A549 (cell line): ENCODE measurements around the gene YPEL1.

ENCODE experiments used
- POLR2A ChIP-seq: IDR thresholded peaks from 2 replicates; pipeline ENCODE4 v1.6.1; 2012; ENCODE audit warnings: mild to moderate bottlenecking, low read length
- TF ChIP-seq, protein P1 (sequence below): fragments of >200 bp; sonication (Bioruptor Twin); formaldehyde crosslinking; IDR thresholded peaks from 3 replicates; pipeline ENCODE4 v1.6.1; 2016
- TF ChIP-seq, protein P2 (sequence below): fragments of >200 bp; sonication (Bioruptor Twin); formaldehyde crosslinking; IDR thresholded peaks from 3 replicates; pipeline ENCODE4 v1.5.1; 2016

DNA sequence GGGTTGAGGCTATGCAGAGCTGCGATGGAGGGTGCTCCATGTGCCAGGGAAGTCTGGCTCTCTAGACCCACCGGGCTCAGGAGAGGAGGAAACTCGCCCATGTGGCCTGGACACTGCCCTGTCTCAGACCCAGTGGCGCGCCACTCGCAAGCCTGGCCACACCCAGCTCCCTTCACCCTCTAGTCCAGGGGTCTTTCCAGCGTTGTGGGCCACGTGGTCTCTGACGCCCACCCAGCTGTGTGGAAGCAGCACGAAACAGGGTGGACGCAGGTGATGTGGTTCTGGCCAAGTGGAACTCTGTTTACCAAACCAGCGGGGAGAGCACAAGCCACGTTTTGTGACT lies 41.6 kb downstream of the YPEL1 start:
- TF ChIP-seq, protein P1, sequence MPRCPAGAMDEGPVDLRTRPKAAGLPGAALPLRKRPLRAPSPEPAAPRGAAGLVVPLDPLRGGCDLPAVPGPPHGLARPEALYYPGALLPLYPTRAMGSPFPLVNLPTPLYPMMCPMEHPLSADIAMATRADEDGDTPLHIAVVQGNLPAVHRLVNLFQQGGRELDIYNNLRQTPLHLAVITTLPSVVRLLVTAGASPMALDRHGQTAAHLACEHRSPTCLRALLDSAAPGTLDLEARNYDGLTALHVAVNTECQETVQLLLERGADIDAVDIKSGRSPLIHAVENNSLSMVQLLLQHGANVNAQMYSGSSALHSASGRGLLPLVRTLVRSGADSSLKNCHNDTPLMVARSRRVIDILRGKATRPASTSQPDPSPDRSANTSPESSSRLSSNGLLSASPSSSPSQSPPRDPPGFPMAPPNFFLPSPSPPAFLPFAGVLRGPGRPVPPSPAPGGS, result no peak
- TF ChIP-seq, protein P2, sequence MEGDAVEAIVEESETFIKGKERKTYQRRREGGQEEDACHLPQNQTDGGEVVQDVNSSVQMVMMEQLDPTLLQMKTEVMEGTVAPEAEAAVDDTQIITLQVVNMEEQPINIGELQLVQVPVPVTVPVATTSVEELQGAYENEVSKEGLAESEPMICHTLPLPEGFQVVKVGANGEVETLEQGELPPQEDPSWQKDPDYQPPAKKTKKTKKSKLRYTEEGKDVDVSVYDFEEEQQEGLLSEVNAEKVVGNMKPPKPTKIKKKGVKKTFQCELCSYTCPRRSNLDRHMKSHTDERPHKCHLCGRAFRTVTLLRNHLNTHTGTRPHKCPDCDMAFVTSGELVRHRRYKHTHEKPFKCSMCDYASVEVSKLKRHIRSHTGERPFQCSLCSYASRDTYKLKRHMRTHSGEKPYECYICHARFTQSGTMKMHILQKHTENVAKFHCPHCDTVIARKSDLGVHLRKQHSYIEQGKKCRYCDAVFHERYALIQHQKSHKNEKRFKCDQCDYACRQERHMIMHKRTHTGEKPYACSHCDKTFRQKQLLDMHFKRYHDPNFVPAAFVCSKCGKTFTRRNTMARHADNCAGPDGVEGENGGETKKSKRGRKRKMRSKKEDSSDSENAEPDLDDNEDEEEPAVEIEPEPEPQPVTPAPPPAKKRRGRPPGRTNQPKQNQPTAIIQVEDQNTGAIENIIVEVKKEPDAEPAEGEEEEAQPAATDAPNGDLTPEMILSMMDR, result no peak
- TF ChIP-seq POLR2A, result no peak
